K562 (cell line): Measurements from ENCODE around the gene FMOD. TPM values are rescaled to one million over a fixed set of nuclear protein-coding genes. Genes with fewer than 3 reads are reported as not detected.

Experiments used
- AFF1 ChIP-seq, 2 experiments: fragments of 450-650 bp; IDR thresholded peaks; 2 replicates each; pipeline ENCODE4 v1.6.1; 2018; ENCODE audit warnings: mild to moderate bottlenecking in 2 of 2, low read depth in 1 of 2; ENCODE audit not compliant: partially characterized antibody in 2 of 2
- CHD2 ChIP-seq: IDR thresholded peaks from 2 replicates; pipeline ENCODE4 v1.6.1; 2011; ENCODE audit warnings: low read depth, low read length
- CXXC5 ChIP-seq: fragments of 250-450 bp; sonication (Bioruptor Pico); IDR thresholded peaks from 2 replicates; pipeline ENCODE4 v1.8.0; 2022; ENCODE audit warnings: inconsistent platforms, mild to moderate bottlenecking, moderate library complexity
- DNMT1 ChIP-seq: fragments of 450-650 bp; IDR thresholded peaks from 2 replicates; pipeline ENCODE4 v1.6.1; 2016; ENCODE audit warnings: antibody characterized with exemption, mild to moderate bottlenecking
- E2F1 ChIP-seq: sonication (generic); formaldehyde crosslinking; IDR thresholded peaks from 2 replicates; pipeline ENCODE4 v1.8.1; 2023; ENCODE audit warnings: mild to moderate bottlenecking, missing genetic modification reagents, moderate library complexity
- EP400 ChIP-seq: fragments of 450-650 bp; IDR thresholded peaks from 2 replicates; pipeline ENCODE4 v1.6.1; 2017; ENCODE audit warnings: antibody characterized with exemption, mild to moderate bottlenecking, moderate library complexity
- ESRRA ChIP-seq: fragments of 450-650 bp; IDR thresholded peaks from 2 replicates; pipeline ENCODE4 v1.6.1; 2014; ENCODE audit warnings: low read depth, mild to moderate bottlenecking, moderate library complexity, borderline replicate concordance
- FOXJ2 ChIP-seq: fragments of 200-800 bp; sonication (Bioruptor generic); IDR thresholded peaks from 2 replicates; pipeline ENCODE4 v1.6.1; 2016; ENCODE audit warnings: missing genetic modification characterization, missing compliant biosample characterization
- HNRNPH1 ChIP-seq: fragments of 200-400 bp; formaldehyde crosslinking; optimal IDR thresholded peaks from 2 replicates; pipeline ENCODE3; 2017; ENCODE audit warnings: low read depth, mild to moderate bottlenecking, low read length, moderate library complexity
- HNRNPLL ChIP-seq: fragments of 200-400 bp; formaldehyde crosslinking; IDR thresholded peaks from 2 replicates; pipeline ENCODE4 v1.6.1; 2017; ENCODE audit warnings: low read length, low read depth, mild to moderate bottlenecking; ENCODE audit not compliant: poor library complexity, severe bottlenecking
- MLLT1 ChIP-seq, 2 experiments: fragments of 450-650 bp; IDR thresholded peaks; 2 replicates each; pipeline ENCODE4 v1.6.1; 2016
- RBM14 ChIP-seq: fragments of 200-400 bp; formaldehyde crosslinking; IDR thresholded peaks from 2 replicates; pipeline ENCODE4 v1.6.1; 2018; ENCODE audit warnings: low read depth, mild to moderate bottlenecking, low read length, moderate library complexity, borderline replicate concordance; ENCODE audit not compliant: insufficient read depth
- RCOR1 ChIP-seq, 2 experiments: IDR thresholded peaks; 2 replicates each; pipeline ENCODE4 v1.6.1; 2012; ENCODE audit warnings: low read depth in 2 of 2, low read length in 2 of 2, borderline replicate concordance in 1 of 2, improper control_type of control experiment in 1 of 2
- TCF15 ChIP-seq: fragments of 250-450 bp; sonication (Bioruptor Pico); IDR thresholded peaks from 2 replicates; pipeline ENCODE4 v1.8.0; 2022; ENCODE audit warnings: moderate library complexity, mild to moderate bottlenecking, inconsistent platforms
- TEAD1 ChIP-seq, 2 experiments: fragments of 450-650 bp in 1 of 2; sonication (generic) in 1 of 2; formaldehyde crosslinking; IDR thresholded peaks; 2 replicates each; pipeline versions ENCODE4 v1.4.0 to v1.8.0; 2020 to 2022; ENCODE audit warnings: mild to moderate bottlenecking in 2 of 2, missing genetic modification reagents in 1 of 2
- ZBTB8A ChIP-seq: fragments of 450-650 bp; IDR thresholded peaks from 2 replicates; pipeline ENCODE4 v1.6.1; 2018; ENCODE audit warnings: mild to moderate bottlenecking, moderate library complexity; ENCODE audit not compliant: partially characterized antibody
- ZNF3 ChIP-seq: fragments of 250-450 bp; sonication (Bioruptor Pico); IDR thresholded peaks from 2 replicates; pipeline ENCODE4 v1.5.0; 2021; ENCODE audit warnings: mild to moderate bottlenecking, moderate library complexity
- ZNF75A ChIP-seq: fragments of 450-650 bp; formaldehyde crosslinking; IDR thresholded peaks from 2 replicates; pipeline ENCODE4 v1.4.0; 2020; ENCODE audit warnings: mild to moderate bottlenecking
- ZNF830 ChIP-seq: fragments of 250-450 bp; sonication (Bioruptor Pico); IDR thresholded peaks from 2 replicates; pipeline ENCODE4 v1.5.0; 2021; ENCODE audit warnings: mild to moderate bottlenecking
- ZZZ3 ChIP-seq: fragments of 450-650 bp; IDR thresholded peaks from 2 replicates; pipeline ENCODE4 v1.6.1; 2016; ENCODE audit warnings: antibody characterized with exemption, mild to moderate bottlenecking, moderate library complexity
- polyA plus RNA-seq, 8 experiments: library from polyadenylated mRNA; depleted of rRNA in 4 of 8; stranded (reverse) in 5 of 8; unstranded in 3 of 8; fragments of >200 nt; fragmentation: Nextera tagmentation in 2 of 8; fragmentation: Illumina TruSeq in 1 of 8; extraction: Ambion mirVana in 2 of 8; extraction: Trizol in 1 of 8; gene quantifications; 2 replicates each; pipeline versions ENCODE4 v1.2.1 to v1.2.3, GENCODE V29; 2011 to 2014; ENCODE audit warnings: inconsistent platforms in 1 of 8, missing spikeins in 1 of 8
- total RNA-seq, 7 experiments: library from RNA; depleted of rRNA in 6 of 7; stranded (reverse); fragments of >200 nt in 6 of 7; fragmentation: Illumina TruSeq in 2 of 7; extraction: Trizol in 2 of 7; gene quantifications; 2 replicates each; pipeline versions ENCODE4 v1.2.1 to v1.2.3, GENCODE V29; 2011 to 2021; ENCODE audit warnings: low replicate concordance in 1 of 7

Gene FMOD
- total and polyA plus RNA-seq, 9 of the 15 experiments (the other 6 are each of a cell fraction or from before 2014, with no cell fraction given): 0.03 to 0.13 (median 0.03) TPM; not detected in 6

- TF ChIP-seq E2F1 (CRISPR knock-in tag) (no peak), ZNF830 (CRISPR knock-in tag) (0 out of 2 replicates have a peak, but pooled peaks have one; percentile 55), CHD2 (no peak), RCOR1 (IDR thresholded peaks at IDR 0.05; ENCODE audit: borderline replicate concordance in 1 of 2, low read depth in 2 of 2, low read length in 2 of 2) (peak; percentile 43 to 87; a peak in 2 of 4 replicates), AFF1 (IDR thresholded peaks at IDR 0.05; ENCODE audit: low read depth in 1 of 2, partially characterized antibody in 2 of 2) (peak in 1 of 2 experiments; percentile 77), HNRNPLL (no peak), ZBTB8A (no peak), ZNF3 (no peak), ZNF75A (CRISPR knock-in tag) (0 out of 2 replicates have a peak, but pooled peaks have one; percentile 56), MLLT1 (IDR thresholded peaks at IDR 0.05) (peak; percentile 56 to 65; a peak in 3 of 4 replicates), EP400 (peak; percentile 58; the same call in 1 of the 2 replicates), DNMT1 (no peak), HNRNPH1 (no peak), RBM14 (no peak), ZZZ3 (no peak), CXXC5 (CRISPR knock-in tag) (peak; percentile 97), TEAD1 (CRISPR knock-in tag; IDR thresholded peaks at IDR 0.05) (peak; percentile 4 to 82; a peak in 2 of 4 replicates), FOXJ2 (tag) (no peak), ESRRA (peak; percentile 71; the same call in 1 of the 2 replicates), TCF15 (CRISPR knock-in tag) (0 out of 2 replicates have a peak, but pooled peaks have one; percentile 20)
Measured at GRCh38 chr1:203306089-203306964, 44.6 kb downstream of the FMOD start (continued).
